GM10266 (cell line): ENCODE results near the gene HOXD4.

Experiments
- DNase-seq: peaks from one replicate; pipeline ENCODE4 v3.0.0; 2012; ENCODE audit errors: extremely low spot score
- TF ChIP-seq, protein P1 (sequence below): IDR thresholded peaks from 2 replicates; pipeline ENCODE4 v1.5.1; 2012; ENCODE audit warnings: mild to moderate bottlenecking, low read depth; ENCODE audit not compliant: control insufficient read depth, insufficient read depth; ENCODE audit errors: missing control alignments

Gene HOXD4

DNA sequence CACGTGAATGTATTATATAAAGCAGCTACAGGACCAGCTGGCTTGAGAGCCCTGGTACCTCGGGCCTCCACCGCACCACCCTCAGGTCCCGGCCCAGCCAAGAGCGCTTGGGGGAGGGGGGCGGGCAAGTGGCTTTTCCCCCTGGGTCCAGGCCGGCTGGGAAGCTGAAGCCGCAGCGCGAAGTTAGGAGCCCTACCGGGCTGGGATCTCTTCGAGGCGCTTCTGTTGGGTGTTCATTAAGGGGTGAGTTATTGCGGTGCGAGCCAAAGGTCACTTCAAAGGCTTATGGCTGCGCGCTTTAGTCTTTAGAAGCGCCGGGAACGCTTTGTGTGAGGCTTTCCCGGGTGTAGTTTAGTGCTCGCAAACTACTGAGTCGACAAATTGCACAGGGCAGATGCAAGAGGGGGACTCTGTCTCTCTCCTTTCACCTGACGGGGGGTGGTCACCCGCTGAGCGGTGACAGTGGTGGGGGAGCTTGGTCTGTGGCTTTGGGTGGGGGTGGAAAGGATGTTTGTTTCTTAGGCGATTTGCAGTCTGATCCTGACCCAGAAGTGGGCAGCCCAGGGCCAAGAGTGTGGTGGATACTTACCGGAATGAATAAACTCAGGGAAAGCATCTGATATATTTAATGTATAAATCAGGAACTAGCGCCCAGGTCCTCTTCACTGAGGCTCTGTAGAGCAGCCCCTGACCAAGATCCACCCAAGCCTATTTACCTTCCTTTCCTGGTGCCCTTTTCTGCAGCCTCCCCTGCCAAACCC lies 11.7 kb downstream of the HOXD4 start:
- DNase-seq: no peak
- TF ChIP-seq, protein P1, sequence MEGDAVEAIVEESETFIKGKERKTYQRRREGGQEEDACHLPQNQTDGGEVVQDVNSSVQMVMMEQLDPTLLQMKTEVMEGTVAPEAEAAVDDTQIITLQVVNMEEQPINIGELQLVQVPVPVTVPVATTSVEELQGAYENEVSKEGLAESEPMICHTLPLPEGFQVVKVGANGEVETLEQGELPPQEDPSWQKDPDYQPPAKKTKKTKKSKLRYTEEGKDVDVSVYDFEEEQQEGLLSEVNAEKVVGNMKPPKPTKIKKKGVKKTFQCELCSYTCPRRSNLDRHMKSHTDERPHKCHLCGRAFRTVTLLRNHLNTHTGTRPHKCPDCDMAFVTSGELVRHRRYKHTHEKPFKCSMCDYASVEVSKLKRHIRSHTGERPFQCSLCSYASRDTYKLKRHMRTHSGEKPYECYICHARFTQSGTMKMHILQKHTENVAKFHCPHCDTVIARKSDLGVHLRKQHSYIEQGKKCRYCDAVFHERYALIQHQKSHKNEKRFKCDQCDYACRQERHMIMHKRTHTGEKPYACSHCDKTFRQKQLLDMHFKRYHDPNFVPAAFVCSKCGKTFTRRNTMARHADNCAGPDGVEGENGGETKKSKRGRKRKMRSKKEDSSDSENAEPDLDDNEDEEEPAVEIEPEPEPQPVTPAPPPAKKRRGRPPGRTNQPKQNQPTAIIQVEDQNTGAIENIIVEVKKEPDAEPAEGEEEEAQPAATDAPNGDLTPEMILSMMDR: no peak

DNA sequence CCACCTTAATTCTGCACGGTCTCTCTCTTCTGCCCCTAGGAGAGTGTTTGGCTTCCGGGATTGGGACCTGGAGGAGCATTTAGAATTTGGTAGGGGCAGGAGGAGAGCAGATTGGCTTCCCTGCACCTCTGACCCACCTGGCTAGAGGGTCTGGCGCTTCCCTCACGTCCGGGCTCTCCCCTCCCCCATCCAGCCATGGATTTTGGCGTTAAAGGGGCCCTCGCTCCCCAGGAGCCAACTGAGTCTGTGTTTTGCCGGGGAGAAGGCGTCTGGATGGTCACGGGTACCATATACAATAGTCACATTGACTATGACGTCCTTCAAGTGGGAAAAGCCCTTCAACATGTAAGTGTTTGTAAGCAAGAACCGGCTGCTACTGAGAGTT lies 12.3 kb downstream of the HOXD4 start:
- TF ChIP-seq, protein P1: no peak
- DNase-seq: no peak

DNA sequence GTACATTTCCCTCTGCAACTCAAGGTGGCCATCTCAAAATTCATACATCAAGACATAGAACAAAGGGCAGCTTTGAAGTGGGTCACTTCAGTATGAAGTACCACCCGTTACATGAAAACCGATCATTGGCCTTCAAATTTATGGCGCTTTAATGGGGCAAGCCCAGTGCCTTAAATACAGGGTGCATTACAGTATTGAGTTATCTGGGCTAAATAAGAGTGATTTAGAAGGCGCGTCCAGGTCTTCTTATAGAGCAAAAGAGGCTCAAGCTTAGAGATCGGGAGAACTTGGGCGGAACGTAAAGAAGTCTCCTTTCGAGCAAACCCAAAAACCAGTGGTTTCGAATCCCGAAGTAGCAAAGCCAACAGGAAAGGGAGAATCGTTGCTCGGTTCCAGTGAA lies 12.9 kb downstream of the HOXD4 start:
- TF ChIP-seq, protein P1: no peak

DNA sequence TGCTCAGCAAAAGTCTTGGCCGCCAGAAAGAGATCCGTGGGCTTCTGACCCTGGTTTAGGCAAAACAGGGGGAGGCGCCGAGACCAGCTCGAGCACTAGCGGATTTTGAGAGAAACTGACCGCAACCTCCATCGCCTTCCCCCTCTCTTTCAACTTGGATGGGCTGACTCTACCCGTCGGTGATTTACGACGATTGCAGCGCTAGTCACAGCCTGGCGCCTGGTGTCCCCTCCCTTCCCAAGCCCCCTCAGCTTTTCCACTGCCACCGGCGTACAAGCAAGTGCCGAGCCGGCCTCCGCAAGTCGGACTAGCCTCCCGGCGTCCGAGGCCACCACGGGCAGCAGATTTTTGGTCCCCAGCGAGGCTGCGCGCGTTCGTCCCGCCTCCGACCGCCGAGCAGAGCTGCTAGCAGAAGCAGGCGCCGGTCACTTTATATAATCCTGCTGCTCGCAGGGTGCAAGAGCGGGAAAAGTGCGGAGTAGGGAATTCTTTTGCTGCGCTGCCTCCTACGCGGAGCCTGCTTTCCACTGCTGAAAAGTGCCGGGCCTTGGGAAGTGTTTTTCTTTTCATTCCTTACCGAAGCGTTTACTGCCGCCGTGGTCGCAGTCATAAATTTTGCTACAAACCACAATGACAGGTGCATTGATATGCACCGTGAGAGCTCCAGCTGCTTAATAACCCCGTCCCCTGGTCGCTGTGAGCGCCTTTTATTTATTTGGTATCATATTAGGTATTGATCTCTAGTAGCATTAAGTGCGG lies 13.4 kb downstream of the HOXD4 start:
- TF ChIP-seq, protein P1: no peak
- no peak for DNase-seq

More for the DNA sequence above, 12.9 kb downstream of the HOXD4 start:
- no peak for DNase-seq

DNA sequence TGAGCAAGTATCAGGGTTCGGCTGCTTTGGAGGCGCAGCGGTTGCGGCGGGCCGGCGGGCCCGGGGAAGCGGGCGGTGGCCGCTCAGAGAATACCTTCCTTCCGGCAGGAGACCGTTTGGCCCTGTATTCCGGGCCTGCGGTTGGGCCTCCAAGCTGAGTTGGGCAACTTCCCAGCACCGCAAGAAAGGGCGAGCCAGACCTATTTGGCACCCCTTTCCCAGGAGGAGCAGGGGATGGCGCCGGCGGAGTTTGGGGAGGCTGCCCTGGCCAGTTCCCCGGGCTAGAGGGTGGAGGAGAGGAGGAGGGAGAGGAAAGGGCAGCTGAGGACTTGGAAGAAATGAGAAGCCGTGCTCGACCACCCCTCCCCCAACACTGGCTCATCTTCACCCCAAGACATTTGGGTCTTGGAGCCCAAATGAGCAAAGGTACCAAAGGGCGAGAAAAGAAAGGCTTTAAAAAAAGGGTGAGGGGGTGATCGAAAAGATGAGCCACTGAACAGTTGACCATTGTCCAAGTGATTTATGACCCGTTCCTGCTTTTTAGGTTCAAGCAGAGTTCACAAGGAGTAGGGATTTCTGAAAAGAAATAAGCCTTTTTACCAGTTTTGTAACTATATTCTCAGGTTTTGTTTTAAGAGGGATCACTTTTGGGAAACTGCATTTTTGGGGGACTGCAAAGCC lies 14.2 kb downstream of the HOXD4 start:
- no peak for DNase-seq
- TF ChIP-seq, protein P1: no peak

DNA sequence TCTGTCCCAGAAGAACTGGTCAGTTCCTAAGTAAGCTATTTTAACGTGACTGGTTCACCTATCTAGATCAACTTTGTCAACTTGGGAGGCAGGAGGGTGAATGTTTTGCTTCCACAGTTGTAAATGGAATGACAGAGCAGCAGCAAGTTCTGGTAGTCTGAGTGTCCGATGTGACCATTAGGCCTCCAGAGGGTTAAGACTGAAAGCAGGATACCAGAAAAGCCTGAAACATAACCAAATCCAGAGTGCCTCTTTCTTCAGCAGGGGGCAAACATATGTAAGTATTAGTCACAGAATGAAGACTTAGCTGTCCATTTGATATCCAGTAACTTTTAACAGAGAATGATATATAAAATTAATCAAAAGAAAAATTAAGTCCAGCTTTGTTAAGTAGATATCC lies 14.9 kb downstream of the HOXD4 start:
- TF ChIP-seq, protein P1: no peak
- no peak for DNase-seq

DNA sequence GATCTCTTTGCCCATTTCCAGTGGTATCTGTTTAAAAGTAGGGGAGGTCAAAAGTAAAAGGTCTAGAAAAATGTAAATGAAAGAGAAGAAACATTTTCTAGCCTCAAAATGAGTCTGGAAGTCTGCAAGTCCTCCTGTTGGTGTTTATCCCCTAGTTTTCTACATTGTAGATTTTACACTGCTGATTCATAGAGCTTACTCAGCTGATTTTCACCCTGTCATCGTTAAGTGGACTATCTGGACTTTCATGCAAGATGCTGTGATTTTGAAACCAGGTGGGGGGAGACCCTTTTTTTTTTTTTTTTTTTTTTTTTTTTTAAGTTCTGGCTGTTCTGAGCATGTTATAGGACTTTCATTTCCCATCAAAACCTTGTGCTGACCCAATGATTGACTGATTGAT lies 16.0 kb downstream of the HOXD4 start:
- TF ChIP-seq, protein P1: no peak

More for the DNA sequence above, 16.0 kb downstream of the HOXD4 start:
- no peak for DNase-seq
